GM12872 (cell line): ENCODE results near the gene TRIM54.

Experiments
- CTCF ChIP-seq: IDR thresholded peaks from 3 replicates; pipeline ENCODE4 v1.5.1; 2011; ENCODE audit warnings: low read depth, mild to moderate bottlenecking, low read length, moderate library complexity; ENCODE audit not compliant: insufficient read depth

The TRIM54 gene

GRCh38 chr2:27265536-27265870 lies 16.7 kb upstream of the TRIM54 start:
- TF ChIP-seq CTCF = no peak

- TF ChIP-seq CTCF = no peak
These were observed 12.1 kb upstream of the TRIM54 start for GRCh38 chr2:27270131-27270530.

GRCh38 chr2:27270670-27271069 lies 11.6 kb upstream of the TRIM54 start:
- TF ChIP-seq CTCF = no peak

GRCh38 chr2:27271631-27272340 lies 10.4 kb upstream of the TRIM54 start:
- no peak for TF ChIP-seq CTCF

GRCh38 chr2:27275211-27276150 lies 6.7 kb upstream of the TRIM54 start, which contains the start of gene DNAJC5G:
Gene DNAJC5G, plus strand, starts transcription at chr2:27275433. Its CDS starts 1,296 bp downstream, at chr2:27276729.
- no peak for TF ChIP-seq CTCF

GRCh38 chr2:27278010-27278409 lies 4.2 kb upstream of the TRIM54 start:
- no peak for TF ChIP-seq CTCF

GRCh38 chr2:27280826-27281225 lies 1.4 kb upstream of the TRIM54 start:
- TF ChIP-seq CTCF = no peak
